Effector CD4-positive, alpha-beta T cell (primary cell): ENCODE results near the gene MEI1.

Experiments used
- DNase-seq: peaks from one replicate; pipeline ENCODE4 v3.0.0-alpha.2; 2020

Gene MEI1

GRCh38 chr22:41845380-41846267 is 146.3 kb downstream of the MEI1 start:
- DNase-seq = no peak

DNA sequence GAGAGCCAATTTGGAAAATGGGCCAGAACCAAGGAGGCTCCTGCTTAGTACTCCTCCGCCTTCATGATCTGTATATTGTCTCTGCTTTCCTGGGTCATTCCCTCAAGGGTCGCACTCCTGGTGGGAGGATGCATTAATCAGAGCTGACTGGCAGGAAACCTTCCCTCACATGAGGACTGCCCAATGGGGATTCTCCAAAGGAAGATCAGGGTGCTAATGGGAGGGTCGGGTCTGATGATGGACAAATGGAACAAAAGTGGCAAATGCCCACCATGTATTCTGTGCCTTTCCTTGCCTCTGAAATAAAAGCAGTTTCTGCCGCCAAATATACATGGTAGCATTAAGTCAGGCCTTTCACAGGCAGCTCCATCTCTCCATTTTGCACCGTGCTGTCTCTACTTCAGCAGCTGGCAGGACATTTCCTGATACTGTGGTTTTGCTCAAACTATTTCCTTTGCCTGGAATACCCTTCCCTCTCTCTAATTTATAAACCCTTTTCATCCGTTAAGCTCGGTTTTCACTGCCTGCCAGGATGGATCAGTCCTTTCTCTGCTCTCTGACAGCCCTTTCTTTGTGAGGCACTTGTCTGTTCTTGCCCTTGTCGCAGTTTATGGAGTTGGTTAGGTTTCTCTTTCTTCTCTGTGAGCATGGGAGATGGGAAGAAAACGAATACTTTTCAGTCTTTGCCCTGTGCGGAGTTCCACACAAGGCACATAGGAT is 147.1 kb downstream of the MEI1 start:
- no peak for DNase-seq

DNA sequence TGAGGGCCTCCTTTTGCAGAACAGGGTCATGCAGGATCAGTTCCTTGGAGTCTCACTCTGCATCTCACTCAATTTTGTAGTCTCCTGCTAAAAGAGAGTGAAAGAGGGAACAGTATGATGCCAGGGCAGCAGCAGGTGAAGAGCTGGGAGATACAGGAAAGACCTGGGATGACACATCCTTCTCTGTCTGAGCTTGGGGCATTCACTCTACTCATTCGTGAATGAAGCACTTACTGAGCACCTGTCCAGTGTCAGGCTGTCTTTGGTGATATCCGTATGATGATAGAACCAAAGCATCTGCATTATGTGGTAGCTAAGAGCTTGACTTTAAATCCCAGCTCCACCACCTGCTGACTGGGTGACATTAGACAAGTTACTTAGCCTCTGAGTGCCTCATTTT is 148.0 kb downstream of the MEI1 start:
- DNase-seq = no peak

DNA sequence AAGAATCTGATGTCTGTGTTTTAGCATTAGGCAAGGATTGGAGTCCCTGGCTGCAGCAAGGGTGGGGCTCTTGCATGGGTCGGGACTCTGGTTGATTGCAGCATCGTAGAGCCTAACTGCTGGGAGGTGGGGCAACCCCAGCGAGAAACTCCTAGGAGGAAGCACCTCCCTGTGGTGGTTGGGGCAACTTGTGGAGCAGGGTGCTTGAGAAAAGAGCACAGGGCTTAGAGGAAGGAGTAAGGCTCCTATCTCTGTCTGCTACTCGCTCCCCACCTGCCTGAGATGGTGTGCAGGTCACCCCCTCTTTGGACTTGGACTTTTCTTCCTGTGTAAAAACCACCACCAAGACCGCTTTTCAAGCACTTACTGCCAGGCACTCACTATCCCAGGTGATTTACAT is 149.2 kb downstream of the MEI1 start:
- no peak for DNase-seq
